Measurements from ENCODE around the gene NHEJ1. TPM values are rescaled to one million over a fixed set of nuclear protein-coding genes. Genes with fewer than 3 reads are reported as not detected.
A peak's percentile ranks its signal among the peaks of the same experiment; 100 is the strongest.

NHEJ1 gene
- total and polyA plus RNA-seq, 2 of the 13 experiments (the other 11 are each of a cell fraction or from before 2014, with no cell fraction given): 30.0 to 30.7 TPM

GRCh38 chr2:219060821-219061791, 99.5 kb downstream of the NHEJ1 start, which contains the start of gene IHH (continued):
- no peak for TF ChIP-seq DBP (CRISPR knock-in tag; IDR thresholded peaks at IDR 0.05; ENCODE audit: not compliant biosample characterization)
- no peak for TF ChIP-seq MXI1 (IDR thresholded peaks at IDR 0.05; ENCODE audit: borderline replicate concordance, low read depth, low read length)
- no peak for TF ChIP-seq HMGXB3 (CRISPR knock-in tag; IDR thresholded peaks at IDR 0.05; ENCODE audit: borderline replicate concordance)
- TF ChIP-seq DZIP1 (CRISPR knock-in tag; IDR thresholded peaks at IDR 0.05): no peak
- TF ChIP-seq SALL2 (CRISPR knock-in tag; IDR thresholded peaks at IDR 0.05): peak; percentile 28; the same call in 1 of the 2 replicates
- no peak for TF ChIP-seq TFAP4 (IDR thresholded peaks at IDR 0.05; ENCODE audit: borderline replicate concordance, low read depth)
- no peak for TF ChIP-seq SSRP1 (CRISPR knock-in tag; IDR thresholded peaks at IDR 0.05)
- no peak for TF ChIP-seq ZNF274 (CRISPR knock-in tag; IDR thresholded peaks at IDR 0.05)
- no peak for TF ChIP-seq MAZ (IDR thresholded peaks at IDR 0.05; ENCODE audit: borderline replicate concordance, low read depth, low read length)
- 0 out of 2 replicates have a peak, but pooled peaks have one; percentile 35 for TF ChIP-seq MAZ (CRISPR knock-in tag; IDR thresholded peaks at IDR 0.05; ENCODE audit: low read depth)
- TF ChIP-seq ZBTB26 (CRISPR knock-in tag; IDR thresholded peaks at IDR 0.05; ENCODE audit: borderline replicate concordance): no peak
- TF ChIP-seq RBM22 (optimal IDR thresholded peaks at IDR 0.05; ENCODE audit: low read length): no peak
- no peak for TF ChIP-seq SAFB2 (CRISPR knock-in tag; IDR thresholded peaks at IDR 0.05; ENCODE audit: borderline replicate concordance, low read depth)
- no peak for TF ChIP-seq ZNF256 (CRISPR knock-in tag; conservative IDR thresholded peaks at IDR 0.05)
- TF ChIP-seq PHF21A (CRISPR knock-in tag; IDR thresholded peaks at IDR 0.05): no peak; the same call in 1 of the 2 replicates
- peak; percentile 84 for TF ChIP-seq HNRNPLL (IDR thresholded peaks at IDR 0.05; ENCODE audit: low read depth, low read length, poor library complexity, severe bottlenecking)
- TF ChIP-seq ZNF414 (CRISPR knock-in tag; IDR thresholded peaks at IDR 0.05): no peak

All from HepG2 (cell line).